DND-41 (cell line): ENCODE measurements around the gene TRRAP.

ENCODE experiments used
- ATAC-seq: fragments of 200-7000 bp; cut with Tn5 transposase; 3 replicates; pipeline ENCODE4 v1.9.1; 2021; ENCODE audit warnings: low read depth; ENCODE audit not compliant: insufficient read depth
- DNase-seq: peaks from one replicate; pipeline ENCODE4 v3.0.0-alpha.2; 2020
- H2AFZ ChIP-seq: 2 replicates; pipeline ENCODE4 v1.6.0; 2012; ENCODE audit warnings: low read depth, low read length
- H3K27ac ChIP-seq: 2 replicates; pipeline ENCODE4 v1.5.1; 2012; ENCODE audit warnings: low read length, inconsistent platforms
- H3K27me3 ChIP-seq: fragments of 200-600 bp; sonication (generic); 2 replicates; pipeline ENCODE4 v1.6.0; 2012; ENCODE audit warnings: low read length, mild to moderate bottlenecking, inconsistent platforms; ENCODE audit not compliant: insufficient read depth, poor library complexity
- H3K36me3 ChIP-seq: 2 replicates; pipeline ENCODE4 v1.5.1; 2012; ENCODE audit warnings: low read length, inconsistent platforms; ENCODE audit not compliant: insufficient read depth
- H3K4me1 ChIP-seq: 2 replicates; pipeline ENCODE4 v1.5.1; 2012; ENCODE audit warnings: mild to moderate bottlenecking, low read length; ENCODE audit not compliant: insufficient read depth
- H3K4me2 ChIP-seq: 2 replicates; pipeline ENCODE4 v1.6.0; 2012; ENCODE audit warnings: mild to moderate bottlenecking, moderate library complexity, low read length, inconsistent platforms; ENCODE audit not compliant: insufficient read depth
- H3K4me3 ChIP-seq, 2 experiments: fragments of 200-600 bp in 1 of 2; shearing (Covaris generic) in 1 of 2; 2 replicates each; pipeline ENCODE4 v1.5.1; 2012 to 2016; ENCODE audit warnings: inconsistent platforms in 2 of 2, low read length in 2 of 2, mild to moderate bottlenecking in 2 of 2, low read depth in 1 of 2, moderate library complexity in 1 of 2
- H3K79me2 ChIP-seq: 2 replicates; pipeline ENCODE4 v1.6.0; 2012; ENCODE audit warnings: low read length, inconsistent platforms; ENCODE audit not compliant: insufficient read depth
- H3K9ac ChIP-seq: 2 replicates; pipeline ENCODE4 v1.6.0; 2012; ENCODE audit warnings: low read depth, mild to moderate bottlenecking, inconsistent platforms, low read length, moderate library complexity
- H3K9me3 ChIP-seq: 2 replicates; pipeline ENCODE4 v1.5.1; 2012; ENCODE audit warnings: low read length, moderate library complexity, mild to moderate bottlenecking, inconsistent platforms; ENCODE audit not compliant: insufficient read depth, severe bottlenecking
- H4K20me1 ChIP-seq: 2 replicates; pipeline ENCODE4 v1.6.0; 2012; ENCODE audit warnings: low read length; ENCODE audit not compliant: insufficient read depth
- EZH2 ChIP-seq: IDR thresholded peaks from 3 replicates; pipeline ENCODE4 v1.6.1; 2012; ENCODE audit warnings: borderline replicate concordance, low read depth, mild to moderate bottlenecking, moderate library complexity, low read length, inconsistent platforms; ENCODE audit not compliant: severe bottlenecking
- TF ChIP-seq, protein P1 (sequence below): IDR thresholded peaks from 2 replicates; pipeline ENCODE4 v1.5.1; 2012; ENCODE audit warnings: borderline replicate concordance, low read length, moderate library complexity, mild to moderate bottlenecking; ENCODE audit not compliant: poor library complexity, severe bottlenecking; ENCODE audit errors: extremely low read depth

TRRAP gene

DNA sequence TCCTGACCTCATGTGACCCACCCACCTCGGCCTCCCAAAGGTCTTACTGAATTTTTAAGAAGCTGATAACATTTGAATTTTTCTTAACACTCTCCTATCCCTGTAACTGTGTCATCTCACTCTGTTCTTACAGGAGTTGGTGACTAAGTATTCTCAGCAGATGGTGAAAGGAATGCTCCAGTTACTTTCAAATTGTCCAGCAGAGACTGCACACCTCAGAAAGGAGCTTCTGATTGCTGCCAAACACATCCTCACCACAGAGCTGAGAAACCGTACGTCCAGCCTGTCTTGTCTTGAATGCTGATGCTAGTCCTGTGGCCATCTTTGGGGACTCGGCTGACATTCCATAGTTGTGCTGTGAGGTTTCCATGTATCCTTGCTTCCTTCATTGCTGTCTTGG is 24.9 kb downstream of the TRRAP start:
- Histone ChIP-seq H3K4me3 (no peak overlapping the region), H3K4me2 (no peak overlapping the region), H3K4me1 (no peaks in the 10 kb centered on the region), H3K9ac (no peak overlapping the region), H3K27me3 (no peaks in the 10 kb centered on the region), H4K20me1 (no peaks in the 10 kb centered on the region), H3K36me3 (peaks cover 96% of the 10 kb centered on the region), H3K9me3 (no peaks in the 10 kb centered on the region), H2AFZ (no peak overlapping the region), H3K27ac (no peak overlapping the region), H3K79me2 (no peaks in the 10 kb centered on the region)
- ATAC-seq: no peak
- DNase-seq: no peak
- TF ChIP-seq EZH2: no peak
- TF ChIP-seq, protein P1, sequence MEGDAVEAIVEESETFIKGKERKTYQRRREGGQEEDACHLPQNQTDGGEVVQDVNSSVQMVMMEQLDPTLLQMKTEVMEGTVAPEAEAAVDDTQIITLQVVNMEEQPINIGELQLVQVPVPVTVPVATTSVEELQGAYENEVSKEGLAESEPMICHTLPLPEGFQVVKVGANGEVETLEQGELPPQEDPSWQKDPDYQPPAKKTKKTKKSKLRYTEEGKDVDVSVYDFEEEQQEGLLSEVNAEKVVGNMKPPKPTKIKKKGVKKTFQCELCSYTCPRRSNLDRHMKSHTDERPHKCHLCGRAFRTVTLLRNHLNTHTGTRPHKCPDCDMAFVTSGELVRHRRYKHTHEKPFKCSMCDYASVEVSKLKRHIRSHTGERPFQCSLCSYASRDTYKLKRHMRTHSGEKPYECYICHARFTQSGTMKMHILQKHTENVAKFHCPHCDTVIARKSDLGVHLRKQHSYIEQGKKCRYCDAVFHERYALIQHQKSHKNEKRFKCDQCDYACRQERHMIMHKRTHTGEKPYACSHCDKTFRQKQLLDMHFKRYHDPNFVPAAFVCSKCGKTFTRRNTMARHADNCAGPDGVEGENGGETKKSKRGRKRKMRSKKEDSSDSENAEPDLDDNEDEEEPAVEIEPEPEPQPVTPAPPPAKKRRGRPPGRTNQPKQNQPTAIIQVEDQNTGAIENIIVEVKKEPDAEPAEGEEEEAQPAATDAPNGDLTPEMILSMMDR: no peak

DNA sequence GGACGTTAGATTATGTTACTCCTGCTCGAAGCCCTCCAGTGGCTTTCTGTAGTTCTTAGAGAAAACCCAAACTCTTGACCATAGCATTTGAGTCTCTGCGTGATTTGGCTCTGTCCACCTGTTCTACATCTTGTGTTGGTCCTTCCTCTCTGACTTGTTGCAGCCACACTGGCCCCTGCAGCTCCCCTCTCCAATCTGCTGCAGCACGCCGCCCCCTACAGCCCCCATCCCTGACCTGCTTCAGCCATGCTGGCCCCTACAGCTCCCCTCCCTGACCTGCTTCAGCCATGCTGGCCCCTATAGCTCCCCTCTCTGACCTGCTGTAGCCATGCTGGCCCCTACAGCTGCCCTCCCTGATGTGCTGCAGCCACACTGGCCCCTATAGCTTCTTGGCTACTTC is 29.2 kb downstream of the TRRAP start:
- H3K4me3 ChIP-seq: no peak overlapping the region
- no peaks in the 10 kb centered on the region for H4K20me1 ChIP-seq
- H3K27me3 ChIP-seq: no peaks in the 10 kb centered on the region
- no peak for DNase-seq
- H3K4me1 ChIP-seq: no peaks in the 10 kb centered on the region
- H2AFZ ChIP-seq: no peak overlapping the region
- no peak overlapping the region for H3K4me2 ChIP-seq
- TF ChIP-seq, protein P1: no peak
- TF ChIP-seq EZH2: no peak
- no peak overlapping the region for H3K9ac ChIP-seq
- no peaks in the 10 kb centered on the region for H3K79me2 ChIP-seq
- no peaks in the 10 kb centered on the region for H3K9me3 ChIP-seq
- ATAC-seq: no peak
- H3K36me3 ChIP-seq: peaks cover 95% of the 10 kb centered on the region
- H3K27ac ChIP-seq: no peak overlapping the region

DNA sequence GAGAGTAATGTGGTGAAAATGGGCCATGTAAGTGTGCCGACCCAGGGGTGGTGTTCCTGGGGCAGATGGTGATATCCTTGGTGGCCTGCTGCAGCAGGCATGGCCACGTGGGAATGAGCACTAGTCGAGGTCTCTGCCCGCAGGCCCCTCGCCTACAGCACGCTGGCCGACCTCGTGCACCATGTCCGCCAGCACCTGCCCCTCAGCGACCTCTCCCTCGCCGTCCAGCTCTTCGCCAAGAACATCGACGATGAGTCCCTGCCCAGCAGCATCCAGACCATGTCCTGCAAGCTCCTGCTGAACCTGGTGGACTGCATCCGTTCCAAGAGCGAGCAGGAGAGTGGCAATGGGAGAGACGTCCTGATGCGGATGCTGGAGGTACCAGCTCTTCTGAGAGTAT is 30.3 kb downstream of the TRRAP start:
- no peaks in the 10 kb centered on the region for H4K20me1 ChIP-seq
- no peak overlapping the region for H2AFZ ChIP-seq
- DNase-seq (no peak), ATAC-seq (no peak)
- no peak overlapping the region for H3K4me2 ChIP-seq
- no peaks in the 10 kb centered on the region for H3K27me3 ChIP-seq
- no peak overlapping the region for H3K9ac ChIP-seq
- no peaks in the 10 kb centered on the region for H3K79me2 ChIP-seq
- no peaks in the 10 kb centered on the region for H3K9me3 ChIP-seq
- H3K4me1 ChIP-seq: no peaks in the 10 kb centered on the region
- no peak overlapping the region for H3K27ac ChIP-seq
- no peak overlapping the region for H3K4me3 ChIP-seq
- H3K36me3 ChIP-seq: peaks cover 95% of the 10 kb centered on the region
- TF ChIP-seq, protein P1: no peak
- TF ChIP-seq EZH2: no peak

DNA sequence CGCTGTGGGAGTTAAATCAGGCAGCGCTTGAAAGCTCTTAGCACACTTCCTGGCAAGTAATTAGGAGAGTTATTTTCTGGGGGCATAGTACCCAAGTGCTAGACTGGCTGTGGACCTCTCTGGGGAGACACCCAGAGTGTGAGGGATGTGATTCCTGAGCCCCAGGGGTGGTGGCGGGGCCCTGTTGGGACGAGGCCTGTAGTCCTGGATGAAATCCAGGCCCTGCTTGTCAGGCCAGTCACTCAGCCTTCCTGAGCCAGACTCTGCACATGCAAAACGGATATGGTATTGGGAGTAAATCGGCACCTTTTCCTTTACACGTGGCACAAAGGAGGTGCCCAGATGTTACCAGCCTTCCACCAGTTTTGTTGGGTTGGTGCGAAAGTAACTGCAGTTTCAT is 31.2 kb downstream of the TRRAP start:
- Histone ChIP-seq H3K9ac (no peak overlapping the region), H3K9me3 (no peaks in the 10 kb centered on the region), H3K4me3 (no peak overlapping the region), H4K20me1 (no peaks in the 10 kb centered on the region), H3K79me2 (no peaks in the 10 kb centered on the region), H3K4me2 (no peak overlapping the region), H3K36me3 (peaks cover 95% of the 10 kb centered on the region), H3K4me1 (no peaks in the 10 kb centered on the region), H3K27ac (no peak overlapping the region), H2AFZ (no peak overlapping the region), H3K27me3 (no peaks in the 10 kb centered on the region)
- no peak for DNase-seq
- no peak for TF ChIP-seq EZH2
- TF ChIP-seq, protein P1: no peak
- no peak for ATAC-seq
